Esophagus squamous epithelium (tissue), 4 donors: Measurements from ENCODE around the gene CCDC192.

Experiments
- CTCF ChIP-seq, 6 experiments: fragments of 450-650 bp in 4 of 6; fragments of 200-600 bp in 2 of 6; sonication (generic) in 2 of 6; IDR thresholded peaks; one replicate each; pipeline ENCODE4 v1.5.1; 2016 to 2019; ENCODE audit warnings: antibody characterized with exemption in 6 of 6, mild to moderate bottlenecking in 4 of 6, moderate library complexity in 4 of 6
- POLR2A ChIP-seq, 4 donors: fragments of 450-650 bp; IDR thresholded peaks; one replicate each; pipeline ENCODE4 v1.6.1; 2017; ENCODE audit warnings: antibody characterized with exemption in 4 of 4, mild to moderate bottlenecking in 4 of 4, moderate library complexity in 3 of 4

- TF ChIP-seq POLR2A (IDR thresholded peaks at IDR 0.05) (no peak), CTCF (IDR thresholded peaks at IDR 0.05) (no peak)
These were observed 213.8 kb downstream of the CCDC192 start for GRCh38 chr5:127916885-127917573.
